HG03280 (cell line): ENCODE data around the gene KLF16.

ENCODE experiments used
- ATAC-seq: cut with Tn5 transposase; IDR thresholded peaks from one replicate; pipeline ENCODE4 v1.9.1; 2021; ENCODE audit warnings: mild to moderate bottlenecking, moderate library complexity; ENCODE audit not compliant: unreplicated experiment

KLF16 gene

DNA sequence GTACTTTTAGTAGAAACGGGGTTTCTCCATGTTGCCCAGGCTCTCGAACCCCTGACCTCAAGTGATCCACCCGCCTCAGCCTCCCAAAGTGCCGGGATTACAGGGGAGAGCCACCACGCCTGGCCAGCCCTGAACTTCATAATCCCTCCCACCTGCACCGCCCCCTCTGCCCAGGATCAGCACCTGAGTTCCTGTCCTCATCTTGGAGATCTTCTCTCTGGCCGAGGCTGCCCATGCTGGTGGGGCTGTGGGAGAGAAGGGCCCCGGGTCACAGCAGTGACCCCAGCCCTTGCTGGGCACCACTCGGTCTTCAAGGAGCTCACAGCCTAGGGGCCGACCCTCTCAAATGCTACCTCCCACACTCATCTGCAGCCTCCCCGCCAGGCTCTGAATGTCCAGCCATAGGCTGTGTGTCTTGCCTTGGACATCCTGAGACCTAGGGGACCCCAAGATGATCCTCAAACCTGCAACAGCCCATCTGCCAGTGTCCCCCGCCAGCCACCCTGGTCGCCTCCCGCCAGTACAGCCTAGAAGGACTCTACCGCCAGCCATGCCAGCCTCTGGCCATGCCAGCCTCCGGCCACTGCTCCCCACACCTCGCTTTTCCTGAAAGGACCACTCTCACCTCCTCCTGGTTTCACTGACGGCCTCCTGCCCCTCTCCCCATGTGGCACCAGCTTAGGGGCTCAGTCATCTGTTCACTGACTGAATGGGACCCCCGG, 52.8 kb downstream of the KLF16 start:
- no peak for ATAC-seq

DNA sequence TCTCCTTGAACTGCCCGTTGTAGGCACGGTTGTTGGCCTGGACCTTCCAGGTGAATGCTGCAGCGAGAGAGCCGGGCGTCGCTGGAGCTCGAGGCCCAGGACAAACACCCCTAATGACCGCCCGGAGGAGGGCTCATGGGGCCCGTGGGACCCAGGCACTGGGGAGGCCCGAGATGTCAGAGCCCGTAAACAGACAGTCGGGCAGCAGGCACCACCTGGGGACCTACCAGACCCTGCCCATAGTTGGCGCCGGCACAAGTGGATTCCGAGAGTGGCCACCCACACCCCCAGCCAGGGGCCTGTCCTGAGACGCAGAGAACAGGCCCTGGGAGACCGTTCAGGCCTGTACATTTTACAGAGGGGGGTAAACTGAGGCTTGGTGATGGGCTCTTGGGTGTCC, 53.7 kb downstream of the KLF16 start:
- ATAC-seq, result no peak

GRCh38 chr19:1808395-1808731, 55.0 kb downstream of the KLF16 start:
- no peak for ATAC-seq

DNA sequence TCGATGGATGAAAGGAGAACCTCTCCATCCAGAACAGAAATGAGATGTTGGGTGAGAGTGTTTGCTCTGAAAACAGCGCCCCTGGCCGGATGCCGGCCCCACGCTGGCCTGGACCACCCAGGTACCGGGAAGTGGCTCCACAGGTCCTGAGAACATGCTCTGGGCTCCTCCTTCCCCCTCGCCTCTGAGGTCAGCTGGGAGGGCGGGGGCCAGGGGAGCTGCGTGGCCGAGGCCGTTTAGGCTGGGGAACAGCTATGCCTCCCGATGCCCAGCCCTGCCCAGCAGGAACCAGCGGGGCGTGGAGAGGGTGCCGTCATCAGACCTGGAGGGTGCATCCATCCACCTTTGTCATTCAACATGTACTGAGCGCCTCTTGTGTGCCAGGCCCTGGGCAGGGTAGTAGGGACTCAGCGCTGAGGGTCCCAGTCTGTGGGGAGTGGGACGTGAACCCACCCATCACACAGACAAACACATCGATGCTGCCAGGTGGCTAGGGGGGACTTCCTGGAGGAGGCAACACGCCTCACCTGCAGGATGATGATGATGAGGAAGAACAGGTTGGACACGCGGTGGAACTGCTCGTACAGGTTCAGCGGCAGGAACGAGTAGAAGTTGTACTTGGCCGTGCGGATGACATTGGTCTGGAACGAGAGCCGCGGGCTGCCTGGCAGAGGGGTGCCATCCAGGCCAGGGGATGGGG, 55.5 kb downstream of the KLF16 start:
- ATAC-seq, result no peak

DNA sequence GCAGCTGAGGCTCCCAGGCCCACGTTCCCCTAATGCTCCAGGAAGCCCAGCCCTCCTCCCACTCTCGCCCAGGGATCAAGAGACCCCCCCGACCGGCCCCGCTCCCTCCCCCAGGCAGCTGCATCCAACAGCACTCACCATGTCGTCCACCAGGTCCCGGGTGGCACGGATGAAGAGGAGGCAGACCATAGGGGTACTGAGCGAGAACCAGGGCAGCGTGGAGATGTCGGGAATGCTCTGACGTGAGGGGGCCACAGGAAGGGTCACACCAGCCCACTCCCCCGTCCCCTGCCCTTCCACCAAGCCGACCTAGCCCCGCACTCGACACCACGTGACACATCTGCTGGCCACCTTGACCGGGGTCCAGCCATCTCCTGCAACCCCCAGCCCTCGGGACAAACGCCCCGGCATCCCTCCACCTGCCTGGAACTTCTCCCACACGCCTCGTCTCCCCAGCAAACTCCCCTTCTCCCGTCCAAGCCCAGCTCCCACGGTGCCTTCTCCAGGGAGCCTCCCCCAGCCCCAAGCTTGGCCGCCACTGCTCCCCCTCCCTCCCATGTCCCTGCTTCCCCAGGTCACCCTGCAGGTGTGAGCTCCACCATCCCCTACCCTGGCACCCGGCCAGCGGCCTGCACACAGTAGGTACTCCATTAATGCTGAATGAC, 56.2 kb downstream of the KLF16 start:
- ATAC-seq, result no peak

- ATAC-seq, result no peak
These were observed 57.0 kb downstream of the KLF16 start for GRCh38 chr19:1806184-1807029.

- ATAC-seq, result no peak
These were observed 57.8 kb downstream of the KLF16 start for GRCh38 chr19:1805401-1806183.

DNA sequence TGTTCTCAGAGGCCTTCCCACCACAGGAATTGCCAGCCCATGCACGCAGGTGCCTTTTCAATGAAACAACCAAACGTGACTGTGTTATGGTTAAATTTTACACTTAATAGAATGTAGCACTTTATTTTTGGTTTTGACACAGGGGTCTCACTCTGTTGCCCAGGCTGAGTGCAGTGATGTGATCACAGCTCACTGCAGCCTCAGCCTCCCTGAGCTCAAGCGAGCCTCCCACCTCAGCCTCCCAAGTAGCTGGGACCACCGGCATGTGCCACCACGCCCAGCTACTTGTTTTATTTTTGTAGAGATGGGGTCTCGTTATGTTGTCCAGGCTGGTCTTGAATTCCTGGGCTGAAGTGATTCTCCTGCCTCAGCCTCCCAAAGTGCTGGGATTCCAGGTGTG, 58.5 kb downstream of the KLF16 start:
- ATAC-seq, result no peak
